Loucy (cell line): ENCODE data around the gene AP5Z1.

Source experiments
- H2AFZ ChIP-seq: fragments of 200-600 bp; sonication (generic); 2 replicates; pipeline ENCODE4 v1.6.0; 2016; ENCODE audit warnings: antibody characterized with exemption, mild to moderate bottlenecking, low read length, moderate library complexity
- H3F3A ChIP-seq: fragments of 200-600 bp; 2 replicates; pipeline ENCODE4 v1.6.0; 2016; ENCODE audit warnings: antibody characterized with exemption, low read depth, mild to moderate bottlenecking
- H3K27me3 ChIP-seq: fragments of 200-600 bp; sonication (generic); 2 replicates; pipeline ENCODE4 v1.6.1; 2014; ENCODE audit warnings: low read length, mild to moderate bottlenecking; ENCODE audit not compliant: insufficient read depth, poor library complexity, severe bottlenecking
- H3K36me3 ChIP-seq: fragments of 200-600 bp; sonication (generic); 2 replicates; pipeline ENCODE4 v1.6.1; 2016; ENCODE audit warnings: low read length; ENCODE audit not compliant: insufficient read depth
- H3K4me1 ChIP-seq: fragments of 200-600 bp; sonication (generic); 2 replicates; pipeline ENCODE4 v1.5.1; 2014; ENCODE audit warnings: low read length, mild to moderate bottlenecking; ENCODE audit not compliant: insufficient read depth, poor library complexity, severe bottlenecking
- H3K4me2 ChIP-seq: fragments of 200-600 bp; sonication (generic); 2 replicates; pipeline ENCODE4 v1.6.0; 2014; ENCODE audit warnings: antibody characterized with exemption, low read length, low read depth, mild to moderate bottlenecking; ENCODE audit not compliant: poor library complexity, severe bottlenecking
- H3K4me3 ChIP-seq: fragments of 200-600 bp; sonication (generic); 2 replicates; pipeline ENCODE4 v1.5.1; 2014; ENCODE audit warnings: low read length, mild to moderate bottlenecking, mixed read lengths; ENCODE audit not compliant: poor library complexity, severe bottlenecking
- H3K79me2 ChIP-seq: fragments of 200-600 bp; sonication (generic); 2 replicates; pipeline ENCODE4 v1.6.1; 2014; ENCODE audit warnings: low read length; ENCODE audit not compliant: insufficient read depth
- H3K9ac ChIP-seq: fragments of 200-600 bp; sonication (generic); 2 replicates; pipeline ENCODE4 v1.6.0; 2014; ENCODE audit warnings: mild to moderate bottlenecking, low read depth, low read length, moderate library complexity; ENCODE audit not compliant: poor library complexity, severe bottlenecking
- H3K9me2 ChIP-seq: fragments of 200-600 bp; sonication (generic); replicated peaks from 2 replicates; pipeline ENCODE4 v1.6.1; 2016; ENCODE audit warnings: low read depth, low read length, mixed read lengths
- H3K9me3 ChIP-seq: fragments of 200-600 bp; sonication (generic); 2 replicates; pipeline ENCODE4 v1.6.1; 2014; ENCODE audit warnings: mild to moderate bottlenecking, antibody characterized with exemption, low read length, low read depth; ENCODE audit not compliant: insufficient read depth
- H4K20me1 ChIP-seq: fragments of 200-600 bp; sonication (generic); 2 replicates; pipeline ENCODE4 v1.6.0; 2014; ENCODE audit warnings: antibody characterized with exemption, low read length, mild to moderate bottlenecking; ENCODE audit not compliant: insufficient read depth, poor library complexity, severe bottlenecking
- CTCF ChIP-seq: fragments of 200-600 bp; sonication (generic); conservative IDR thresholded peaks from 2 replicates; pipeline ENCODE4 v1.5.1; 2014; ENCODE audit warnings: mild to moderate bottlenecking, antibody characterized with exemption, low read length
- EZH2phosphoT487 ChIP-seq: fragments of 200-600 bp; IDR thresholded peaks from 2 replicates; pipeline ENCODE4 v1.6.1; 2018; ENCODE audit warnings: antibody characterized with exemption, mild to moderate bottlenecking, moderate library complexity, borderline replicate concordance

Gene AP5Z1

DNA sequence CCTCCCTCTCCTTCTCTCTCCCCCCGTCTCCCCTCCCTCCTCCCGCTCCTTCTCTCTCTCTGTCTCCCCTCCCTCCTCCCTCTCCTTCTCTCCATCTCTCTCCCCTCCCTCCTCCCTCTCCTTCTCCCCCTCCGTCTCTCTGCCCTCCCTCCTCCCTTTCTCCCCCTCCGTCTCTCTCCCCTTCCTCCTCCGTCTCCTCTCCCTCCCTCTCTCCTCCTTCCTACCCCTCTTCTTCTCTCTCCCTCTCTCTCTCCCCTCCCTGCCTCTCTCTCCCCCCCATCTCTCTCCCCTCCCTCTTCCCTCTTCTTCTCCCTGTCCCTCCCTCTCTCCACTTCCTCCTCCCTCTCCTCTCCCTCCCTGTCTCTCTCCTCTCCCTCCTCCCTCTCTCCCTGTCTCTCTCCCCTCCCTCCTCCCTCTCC, 32.2 kb downstream of the AP5Z1 start:
- no peak for TF ChIP-seq EZH2phosphoT487
- TF ChIP-seq CTCF = no peak

GRCh38 chr7:4808026-4808425, 32.6 kb downstream of the AP5Z1 start:
- no peaks in the 10 kb centered on the region for H4K20me1 ChIP-seq
- H3K4me2 ChIP-seq = no peak overlapping the region
- no peaks in the 10 kb centered on the region for H3K4me1 ChIP-seq
- H3K36me3 ChIP-seq = no peaks in the 10 kb centered on the region
- no peak overlapping the region for H3K4me3 ChIP-seq
- H3K9me3 ChIP-seq = no peaks in the 10 kb centered on the region
- H3K9me2 ChIP-seq = no peaks in the 10 kb centered on the region
- no peak overlapping the region for H3K9ac ChIP-seq
- no peak overlapping the region for H2AFZ ChIP-seq
- no peaks in the 10 kb centered on the region for H3K79me2 ChIP-seq
- no peak for TF ChIP-seq EZH2phosphoT487
- no peak for TF ChIP-seq CTCF
- H3F3A ChIP-seq = no peaks in the 10 kb centered on the region
- no peaks in the 10 kb centered on the region for H3K27me3 ChIP-seq

More for the DNA sequence above, 32.2 kb downstream of the AP5Z1 start:
- no peaks in the 10 kb centered on the region for H3K79me2 ChIP-seq
- no peaks in the 10 kb centered on the region for H4K20me1 ChIP-seq
- H3K27me3 ChIP-seq = no peaks in the 10 kb centered on the region
- no peaks in the 10 kb centered on the region for H3K9me3 ChIP-seq
- H3K9me2 ChIP-seq = no peaks in the 10 kb centered on the region
- H3K4me1 ChIP-seq = no peaks in the 10 kb centered on the region
- H3K4me2 ChIP-seq = no peak overlapping the region
- no peak overlapping the region for H3K9ac ChIP-seq
- no peak overlapping the region for H3K4me3 ChIP-seq
- no peak overlapping the region for H2AFZ ChIP-seq
- H3F3A ChIP-seq = no peaks in the 10 kb centered on the region
- H3K36me3 ChIP-seq = no peaks in the 10 kb centered on the region

DNA sequence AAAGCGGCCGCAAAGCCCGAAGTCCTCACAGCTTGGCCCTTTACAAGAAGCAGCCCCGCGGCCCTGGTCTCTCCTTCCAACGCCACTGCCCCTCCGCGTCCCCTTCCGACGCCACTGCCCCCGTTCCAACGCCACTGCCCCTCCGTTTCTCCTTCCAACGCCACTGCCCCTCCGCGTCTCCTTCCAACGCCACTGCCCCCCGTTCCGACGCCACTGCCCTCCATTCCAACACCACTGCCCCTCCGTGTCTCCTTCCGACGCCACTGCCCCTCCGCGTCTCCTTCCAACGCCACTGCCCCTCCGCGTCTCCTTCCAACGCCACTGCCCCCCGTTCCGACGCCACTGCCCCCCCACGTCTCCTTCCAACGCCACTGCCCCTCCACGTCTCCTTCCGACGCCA, 33.1 kb downstream of the AP5Z1 start:
- H3K4me1 ChIP-seq = no peaks in the 10 kb centered on the region
- H4K20me1 ChIP-seq = no peaks in the 10 kb centered on the region
- no peak overlapping the region for H3K9ac ChIP-seq
- no peaks in the 10 kb centered on the region for H3K36me3 ChIP-seq
- no peak overlapping the region for H2AFZ ChIP-seq
- no peaks in the 10 kb centered on the region for H3K79me2 ChIP-seq
- TF ChIP-seq CTCF = no peak
- no peak for TF ChIP-seq EZH2phosphoT487
- H3K4me3 ChIP-seq = no peak overlapping the region
- no peak overlapping the region for H3K4me2 ChIP-seq
- no peaks in the 10 kb centered on the region for H3F3A ChIP-seq
- no peaks in the 10 kb centered on the region for H3K27me3 ChIP-seq
- H3K9me2 ChIP-seq = no peaks in the 10 kb centered on the region
- H3K9me3 ChIP-seq = no peaks in the 10 kb centered on the region
